Stimulated activated CD4-positive, alpha-beta T cell treated with anti-CD3 and anti-CD28 coated beads, Interleukin-12 subunit alpha, Interleukin-12 subunit beta, amount 100 ng/mL, for 24 hours (primary cell): ENCODE data around the gene SLC19A2.
"Not testable (repeated sequence)": the region's sequence is repeated elsewhere in the genome, so short reads cannot be mapped to it uniquely, and the experiment has no call there.

Experiments
- DNase-seq, 2 experiments: peaks; one replicate each; pipeline ENCODE4 v3.0.0-alpha.2; 2020; ENCODE audit warnings: low read depth in 2 of 2

SLC19A2 gene

GRCh38 chr1:169509354-169509753, 23.6 kb upstream of the SLC19A2 start:
- DNase-seq = no peak

GRCh38 chr1:169508432-169509338, 22.9 kb upstream of the SLC19A2 start:
- no peak for DNase-seq

DNA sequence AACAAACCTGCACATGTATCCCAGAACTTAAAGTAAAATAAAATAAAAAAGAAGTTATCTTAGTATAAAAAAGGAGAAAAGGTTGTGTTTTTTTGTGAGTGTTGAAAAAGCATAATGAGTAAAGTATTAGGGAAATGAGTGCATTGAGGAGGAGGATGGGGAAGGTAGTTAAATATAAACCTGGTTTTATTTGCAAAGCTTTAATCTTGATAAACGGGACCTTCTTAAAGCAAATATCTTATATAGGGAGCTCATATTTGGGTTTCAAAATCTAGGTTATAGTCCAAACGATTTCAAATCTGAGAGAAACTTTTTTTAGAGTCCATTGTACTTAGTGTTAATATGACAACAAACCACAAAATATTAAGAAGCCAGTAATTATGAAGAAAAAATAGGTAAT, 21.7 kb upstream of the SLC19A2 start:
- no peak for DNase-seq

GRCh38 chr1:169503601-169504000, 17.9 kb upstream of the SLC19A2 start:
- not testable (repeated sequence) for DNase-seq

DNA sequence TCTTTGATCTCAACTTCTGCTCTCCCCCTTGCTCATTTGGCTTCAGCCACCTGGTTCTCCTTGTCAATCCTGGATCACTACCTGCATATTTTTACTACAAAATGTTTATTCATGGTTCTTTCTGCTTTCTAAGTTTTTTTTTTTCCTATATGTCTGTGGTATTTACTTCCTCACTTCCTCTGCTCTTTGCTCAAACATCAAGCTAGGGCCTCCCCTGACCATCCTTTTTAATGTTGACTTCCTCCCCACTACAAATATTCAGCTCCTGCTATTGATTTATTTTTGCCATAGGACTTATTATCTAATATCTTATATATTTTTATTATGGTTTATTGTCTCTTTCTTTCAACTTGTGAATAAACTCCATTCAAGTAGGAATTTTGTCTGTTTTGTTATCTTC, 14.1 kb upstream of the SLC19A2 start:
- DNase-seq = no peak

DNA sequence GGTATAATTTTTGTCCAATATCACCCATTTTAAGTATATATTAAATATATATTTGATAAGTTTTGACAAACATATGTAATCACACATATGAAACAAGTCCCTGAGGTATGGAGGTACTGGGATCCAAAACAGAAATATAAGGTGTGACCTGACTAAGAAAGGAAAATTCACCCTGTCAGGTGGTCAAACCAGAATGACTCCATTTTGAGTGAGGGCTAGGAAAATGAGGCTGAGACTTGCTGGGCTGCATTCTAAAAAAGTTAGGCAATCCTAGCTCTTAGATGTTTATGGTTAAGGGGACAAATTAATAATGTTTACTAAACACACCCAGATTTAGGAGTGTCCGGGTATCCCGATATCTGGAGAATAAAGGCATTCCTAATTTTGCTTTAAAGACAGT, 11.6 kb upstream of the SLC19A2 start:
- no peak for DNase-seq

DNA sequence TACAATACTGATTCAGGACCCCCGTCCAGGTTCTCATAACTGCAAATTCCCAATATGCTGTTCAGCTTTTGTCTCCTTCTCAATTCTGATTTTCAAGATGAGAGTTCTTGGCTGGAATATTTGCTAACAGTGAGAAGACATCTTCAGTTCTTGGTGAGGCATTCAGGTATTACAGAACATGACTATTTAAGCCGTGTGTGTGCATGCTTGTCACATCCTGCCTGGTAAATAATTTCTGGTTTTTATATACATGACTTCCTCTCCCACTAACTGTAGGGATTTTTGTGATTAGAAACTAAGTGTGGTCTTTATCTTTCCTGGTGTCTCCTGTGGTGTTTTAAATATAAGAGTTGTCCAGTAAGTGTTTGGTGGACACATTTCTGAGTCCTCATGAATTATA, 10.2 kb upstream of the SLC19A2 start:
- DNase-seq = no peak

- DNase-seq = no peak
These were observed 9.5 kb upstream of the SLC19A2 start for GRCh38 chr1:169495046-169495775.

GRCh38 chr1:169494343-169494742, 8.6 kb upstream of the SLC19A2 start:
- DNase-seq = no peak

DNA sequence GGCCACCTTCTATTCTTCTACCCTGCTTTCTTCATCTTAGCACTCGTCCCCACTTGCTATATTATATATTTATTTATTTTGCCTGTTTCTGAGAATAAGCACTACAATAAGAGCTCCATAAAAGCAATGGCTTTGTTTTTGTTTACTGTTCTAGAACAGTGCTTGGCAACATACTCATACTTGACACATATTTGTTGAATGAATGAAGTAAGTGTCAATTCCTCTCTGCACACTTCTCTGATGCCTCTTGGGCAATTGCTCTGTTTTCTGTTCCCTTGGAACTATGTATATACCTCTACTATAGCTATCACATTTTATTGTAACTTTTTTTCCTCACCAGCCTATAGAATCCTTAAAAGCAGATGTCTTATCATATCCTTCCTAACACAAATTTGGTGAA, 7.5 kb upstream of the SLC19A2 start:
- no peak for DNase-seq

GRCh38 chr1:169491845-169492281, 6.1 kb upstream of the SLC19A2 start:
- no peak for DNase-seq

GRCh38 chr1:169488157-169488556, 2.4 kb upstream of the SLC19A2 start:
- DNase-seq = no peak

- no peak for DNase-seq
These were observed 1.8 kb upstream of the SLC19A2 start for GRCh38 chr1:169487561-169487960.

DNA sequence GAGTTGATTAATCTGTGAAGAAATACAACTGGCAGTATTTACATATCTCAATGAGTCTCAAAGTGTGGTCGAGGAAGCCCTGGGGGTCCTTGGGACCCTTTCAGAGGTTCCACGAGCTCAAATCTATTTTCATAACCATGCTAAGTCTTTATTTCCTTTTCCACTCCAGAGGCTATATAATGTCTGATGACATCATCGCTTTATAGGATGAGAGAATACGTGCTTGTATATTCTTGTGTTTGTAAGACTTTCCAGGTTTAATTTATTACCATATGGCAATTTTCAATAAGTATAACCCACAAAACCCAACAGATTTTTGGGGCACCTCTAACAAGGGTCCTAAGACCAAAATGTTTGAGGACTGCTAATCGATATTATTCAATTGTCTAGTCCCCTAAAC, 1.4 kb upstream of the SLC19A2 start:
- no peak for DNase-seq

DNA sequence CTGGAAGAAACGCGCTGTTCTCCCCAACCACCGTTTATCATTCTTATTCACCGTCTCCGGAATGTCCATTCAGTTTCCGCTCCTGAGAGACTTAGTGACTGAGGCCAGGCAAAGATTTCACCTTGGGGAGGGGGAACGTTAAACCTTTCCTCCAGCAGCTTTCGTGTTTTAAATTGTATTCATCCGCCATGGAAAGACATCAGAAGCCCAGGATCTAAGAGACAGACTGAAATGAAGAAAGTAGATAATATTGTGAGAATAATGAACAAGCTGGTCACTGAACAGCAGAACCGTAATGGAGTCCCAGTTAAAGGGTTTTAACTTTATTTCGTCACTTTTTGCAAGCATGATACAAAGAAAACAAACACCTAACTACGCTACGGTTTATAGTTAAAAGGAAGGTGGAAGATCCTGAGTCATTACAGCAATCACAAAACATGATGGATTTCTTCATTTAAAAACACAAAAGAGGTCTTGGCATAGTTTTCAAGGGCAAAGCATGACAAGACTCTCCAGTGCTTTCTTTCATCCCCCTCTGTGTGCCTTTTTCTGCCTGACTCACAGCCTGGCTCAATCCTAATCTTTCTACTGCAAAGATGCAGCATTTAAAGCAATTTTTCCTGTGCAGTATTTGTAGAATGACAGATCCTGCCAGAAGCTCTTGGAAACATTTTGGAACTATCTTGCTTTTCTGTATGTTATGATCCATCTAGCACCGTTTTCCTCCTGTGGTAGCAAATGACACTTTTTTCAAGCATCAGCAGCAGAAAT, 722 bp upstream of the SLC19A2 start:
- DNase-seq = no peak

DNA sequence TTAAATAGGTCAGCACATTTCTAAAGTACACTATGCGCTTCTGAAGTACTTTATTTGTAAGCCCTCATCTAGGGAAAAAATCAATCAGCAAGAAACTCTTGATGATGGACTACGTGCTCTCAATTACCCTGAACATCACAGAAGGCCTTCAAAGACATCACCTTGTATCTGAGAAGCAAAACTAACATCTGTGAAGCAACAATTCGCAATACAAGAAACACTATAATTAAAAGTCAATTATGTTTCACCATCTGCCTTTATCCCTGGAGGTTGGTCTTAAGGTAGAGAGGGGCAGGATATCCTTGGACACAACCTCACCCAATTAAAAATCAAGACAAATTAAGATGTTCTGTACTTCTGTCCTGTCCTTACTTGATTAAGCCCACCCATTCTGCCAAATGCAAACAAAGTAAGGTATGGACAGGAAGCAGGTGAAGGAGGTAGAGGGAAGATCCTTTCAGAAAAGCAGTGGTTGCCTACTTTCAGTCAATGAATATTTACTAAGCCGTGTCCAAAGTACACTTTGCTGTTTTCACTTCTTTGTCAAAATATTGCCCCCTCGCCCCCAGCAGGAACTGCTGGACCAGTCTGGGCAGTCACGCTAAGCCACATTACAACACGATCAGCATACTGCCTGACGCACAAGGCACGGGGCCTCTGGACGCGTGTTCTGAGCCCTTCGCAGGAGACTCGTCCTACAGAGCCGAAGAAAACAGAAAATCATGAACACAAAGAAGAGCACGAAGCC, 887 bp downstream of the SLC19A2 start:
- DNase-seq = peak in 1 of 2 experiments; percentile 20

- DNase-seq = no peak
These were observed 1.6 kb downstream of the SLC19A2 start for GRCh38 chr1:169484101-169484500.

GRCh38 chr1:169483500-169483966, 2.2 kb downstream of the SLC19A2 start:
- no peak for DNase-seq

DNA sequence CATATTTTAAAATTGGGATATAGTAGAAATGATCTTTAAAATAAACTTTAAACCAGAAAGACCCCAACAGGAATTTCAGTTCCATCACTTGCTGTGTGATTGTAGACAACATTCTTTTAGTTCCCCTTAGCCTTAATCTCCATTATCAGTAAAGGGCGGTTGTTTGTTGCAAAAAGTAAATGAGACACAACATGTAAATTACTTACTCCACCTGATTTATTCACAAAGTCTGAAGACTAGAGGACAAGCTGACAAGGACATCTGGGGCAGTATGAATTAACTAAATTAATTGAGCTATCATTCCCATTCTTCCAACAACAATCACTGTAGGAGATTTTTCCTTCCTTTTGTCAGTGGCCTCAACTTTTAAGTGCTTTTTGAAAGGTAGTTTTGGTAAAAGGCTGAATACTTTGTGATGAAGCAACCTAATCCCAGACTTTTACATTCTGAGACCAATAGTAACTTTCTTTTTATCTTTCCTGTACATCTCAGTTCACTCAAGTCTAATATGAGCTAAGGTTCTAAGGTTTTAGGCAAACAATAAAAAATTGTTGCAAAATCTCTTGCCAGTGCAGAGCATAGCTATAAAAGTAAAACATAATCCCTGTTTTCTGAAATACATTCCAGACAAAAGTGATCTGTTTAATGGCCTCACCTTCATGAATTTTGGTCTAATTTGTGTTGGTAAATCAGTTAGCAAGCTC, 6.2 kb downstream of the SLC19A2 start:
- no peak for DNase-seq

DNA sequence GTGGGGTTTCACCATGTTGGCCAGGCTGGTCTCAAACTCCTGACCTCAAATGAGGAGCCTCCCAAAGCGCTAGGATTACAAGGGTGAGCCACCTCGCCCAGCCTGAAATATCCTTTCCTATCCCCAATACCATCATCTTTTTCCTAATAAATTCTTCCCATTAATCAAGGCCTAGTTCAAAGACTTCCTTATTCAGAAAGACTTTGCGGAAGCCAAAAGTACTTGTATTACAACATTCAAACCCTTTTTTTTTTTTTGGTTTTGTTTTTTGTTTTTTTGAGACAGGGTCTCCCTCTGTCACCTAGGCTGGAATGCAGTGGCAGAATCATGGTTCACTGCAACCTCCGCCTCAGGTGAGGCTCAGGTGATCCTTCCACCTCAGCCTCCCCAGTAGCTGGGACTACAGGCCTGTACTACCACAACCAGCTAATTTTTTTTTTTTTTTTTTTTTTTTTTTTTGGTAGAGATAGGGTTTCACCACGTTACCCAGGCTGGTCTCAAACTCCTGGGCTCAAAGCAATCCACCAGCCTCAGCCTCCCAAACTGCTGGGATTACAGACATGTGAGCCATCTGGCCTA, 7.6 kb downstream of the SLC19A2 start:
- no peak for DNase-seq
